GM19372 (cell line): ENCODE measurements around the gene HRAS.
A peak's percentile ranks its signal among the peaks of the same experiment; 100 is the strongest.
"Not testable (repeated sequence)": the region's sequence is repeated elsewhere in the genome, so short reads cannot be mapped to it uniquely, and the experiment has no call there.

ENCODE experiments used
- ATAC-seq: cut with Tn5 transposase; IDR thresholded peaks from one replicate; pipeline ENCODE4 v1.9.1; 2021; ENCODE audit warnings: mild to moderate bottlenecking, low read depth, moderate library complexity; ENCODE audit not compliant: unreplicated experiment

HRAS gene

GRCh38 chr11:534396-535209, 773 bp downstream of the HRAS start:
- no peak for ATAC-seq

DNA sequence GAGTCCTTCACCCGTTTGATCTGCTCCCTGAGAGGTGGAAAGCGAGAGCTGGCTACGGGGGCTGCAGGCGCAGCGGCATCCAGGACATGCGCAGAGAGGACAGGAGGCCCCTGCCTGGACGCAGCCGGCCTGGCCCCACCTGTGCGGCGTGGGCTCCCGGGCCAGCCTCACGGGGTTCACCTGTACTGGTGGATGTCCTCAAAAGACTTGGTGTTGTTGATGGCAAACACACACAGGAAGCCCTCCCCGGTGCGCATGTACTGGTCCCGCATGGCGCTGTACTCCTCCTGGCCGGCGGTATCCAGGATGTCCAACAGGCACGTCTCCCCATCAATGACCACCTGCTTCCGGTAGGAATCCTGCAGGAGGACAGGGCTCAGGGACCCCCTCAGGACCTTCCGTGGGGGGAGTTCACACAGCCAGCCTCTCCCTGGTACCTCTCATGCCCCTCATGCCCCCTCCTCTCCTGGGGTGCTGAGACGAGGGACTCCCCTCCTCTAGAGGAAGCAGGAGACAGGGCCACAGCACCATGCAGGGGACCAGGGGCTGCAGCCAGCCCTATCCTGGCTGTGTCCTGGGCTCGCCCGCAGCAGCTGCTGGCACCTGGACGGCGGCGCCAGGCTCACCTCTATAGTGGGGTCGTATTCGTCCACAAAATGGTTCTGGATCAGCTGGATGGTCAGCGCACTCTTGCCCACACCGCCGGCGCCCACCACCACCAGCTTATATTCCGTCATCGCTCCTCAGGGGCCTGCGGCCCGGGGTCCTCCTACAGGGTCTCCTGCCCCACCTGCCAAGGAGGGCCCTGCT, 1.6 kb downstream of the HRAS start:
- ATAC-seq: no peak

DNA sequence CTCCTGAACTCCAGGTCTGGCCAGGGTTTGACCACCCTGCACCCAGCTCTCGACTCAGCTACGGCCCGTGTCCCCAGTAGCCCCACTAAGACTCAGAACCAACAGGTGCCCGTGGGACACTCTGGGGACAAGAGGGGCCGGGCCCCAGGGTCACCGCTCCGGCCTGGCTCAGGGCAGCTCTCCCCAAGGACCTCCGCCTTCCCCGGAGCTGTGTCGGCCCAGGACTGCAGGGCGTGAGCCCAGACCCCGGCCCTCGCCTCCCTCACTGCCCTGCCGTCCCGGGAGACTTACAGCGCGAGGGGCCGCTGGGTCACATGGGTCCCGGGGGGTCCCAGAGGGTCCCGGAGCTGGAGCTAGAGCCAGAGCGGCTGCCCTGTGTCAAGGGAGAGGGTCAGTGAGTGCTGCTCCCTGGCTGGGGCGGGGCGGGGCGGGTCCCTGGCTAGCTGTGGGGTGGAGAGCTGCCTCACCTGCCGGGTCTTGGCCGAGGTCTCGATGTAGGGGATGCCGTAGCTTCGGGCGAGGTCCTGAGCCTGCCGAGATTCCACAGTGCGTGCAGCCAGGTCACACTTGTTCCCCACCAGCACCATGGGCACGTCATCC, 2.3 kb downstream of the HRAS start:
- ATAC-seq: no peak

- no peak for ATAC-seq
These were observed 2.8 kb downstream of the HRAS start for GRCh38 chr11:532527-532985.

GRCh38 chr11:531919-532526, 3.4 kb downstream of the HRAS start:
- no peak for ATAC-seq

- no peak for ATAC-seq
These were observed 4.2 kb downstream of the HRAS start for GRCh38 chr11:530960-531831.

DNA sequence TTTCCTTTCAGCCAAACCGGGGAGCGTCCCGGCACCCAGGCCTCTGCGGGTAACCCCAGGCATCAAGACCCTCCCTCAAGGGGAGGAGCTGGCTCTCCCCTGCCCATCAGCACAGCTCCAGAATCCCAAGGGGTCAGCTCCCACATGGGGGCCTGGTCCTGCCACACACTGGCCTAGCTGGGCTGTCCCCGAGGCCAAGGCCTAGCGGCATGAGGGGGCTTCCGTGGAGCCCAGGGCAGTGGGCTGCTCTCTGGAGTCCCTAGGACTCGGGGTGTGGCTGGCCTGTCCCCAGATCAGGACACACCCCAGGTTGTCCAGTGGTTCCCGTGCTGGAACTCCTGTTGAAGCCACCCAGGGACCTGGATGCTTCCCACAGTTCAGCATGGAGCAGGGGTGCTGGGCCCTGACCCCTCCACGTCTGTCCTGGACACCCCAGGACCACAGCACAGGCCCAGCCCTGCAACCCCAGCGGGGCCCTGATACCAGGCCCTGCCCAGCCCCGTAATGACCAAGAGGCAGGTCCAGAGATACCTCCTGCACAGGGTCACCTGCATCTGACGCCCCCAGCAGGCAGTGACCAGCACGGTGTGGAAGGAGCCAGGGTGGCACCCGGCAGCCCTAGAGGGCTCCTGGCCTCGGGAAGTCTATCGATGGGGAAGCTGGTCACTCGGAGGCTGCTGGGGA, 5.5 kb downstream of the HRAS start:
- no peak for ATAC-seq

DNA sequence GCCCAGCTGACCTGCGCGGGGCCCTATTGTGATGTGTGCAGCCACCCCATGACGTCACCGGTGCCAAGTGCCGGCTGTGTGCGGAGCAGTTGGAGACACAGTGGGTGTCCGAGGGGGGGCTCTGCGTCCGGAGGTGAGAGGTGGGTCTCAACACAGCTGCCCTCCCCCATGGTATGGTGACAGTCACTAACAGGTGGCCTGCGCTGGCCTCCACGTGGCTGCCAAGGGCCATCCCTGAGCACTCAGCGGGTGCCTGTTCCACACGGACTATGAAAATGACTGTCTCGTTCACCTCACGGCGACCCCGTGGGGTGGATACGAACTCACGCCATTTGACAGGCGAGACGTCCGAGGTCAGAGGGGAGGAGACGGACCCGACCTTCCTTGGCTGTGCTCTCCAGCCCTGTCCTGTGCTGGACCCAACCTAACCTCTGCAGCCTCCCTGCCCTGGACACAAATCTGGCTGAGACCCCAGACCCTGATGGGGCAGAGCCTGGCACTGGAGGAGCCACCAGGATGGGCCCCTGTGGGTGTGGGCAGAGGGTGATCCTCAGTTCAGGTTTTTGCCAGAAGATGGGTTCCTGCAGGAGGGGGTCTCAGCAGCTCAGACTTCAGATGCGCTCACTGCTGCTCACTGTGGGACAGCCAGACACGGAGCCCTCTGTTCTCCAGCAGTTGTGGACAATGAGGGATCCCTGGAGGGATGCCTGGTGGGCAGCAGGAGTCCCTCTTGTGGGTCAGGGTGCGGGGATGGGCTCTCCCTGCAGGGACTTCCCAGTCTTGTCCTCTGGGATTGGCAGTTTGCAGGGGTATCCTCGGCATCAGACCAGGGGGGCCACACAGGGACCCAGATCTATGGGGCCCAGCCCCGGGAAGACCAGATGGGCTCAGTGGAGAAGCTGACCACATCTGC, 6.3 kb downstream of the HRAS start:
- ATAC-seq: no peak

DNA sequence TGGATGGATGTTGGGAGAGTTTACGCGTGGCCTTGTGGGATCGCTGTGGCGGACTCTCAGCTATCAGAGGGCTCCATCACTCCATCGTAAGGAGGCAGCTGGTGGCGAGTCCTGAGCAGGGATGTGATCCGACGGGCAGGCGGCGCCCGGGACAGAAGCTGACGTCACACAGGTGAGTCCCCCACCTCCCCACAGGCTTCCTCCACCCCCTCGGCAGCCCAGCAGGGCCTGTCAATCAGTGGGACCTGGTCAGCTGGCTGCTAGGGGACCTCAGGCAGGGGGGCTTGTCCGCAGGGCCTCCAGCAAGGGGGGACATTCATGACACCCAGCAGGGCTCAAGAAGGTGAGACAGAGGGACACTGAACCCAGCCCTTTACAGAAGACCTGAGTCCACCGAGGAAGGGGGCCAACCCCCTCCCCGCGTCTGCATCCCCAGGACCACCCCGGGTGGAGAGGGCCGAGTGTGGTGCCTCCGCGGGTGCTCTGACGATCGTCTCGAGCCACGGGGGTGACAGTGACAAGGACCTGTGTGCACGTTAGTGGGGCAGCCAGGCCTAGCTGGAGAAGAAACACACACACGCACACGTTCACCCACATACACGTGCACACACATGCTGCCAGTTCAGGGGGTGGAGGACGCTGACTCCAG, 7.1 kb downstream of the HRAS start:
- no peak for ATAC-seq

- no peak for ATAC-seq
These were observed 9.2 kb downstream of the HRAS start for GRCh38 chr11:526192-526591.

DNA sequence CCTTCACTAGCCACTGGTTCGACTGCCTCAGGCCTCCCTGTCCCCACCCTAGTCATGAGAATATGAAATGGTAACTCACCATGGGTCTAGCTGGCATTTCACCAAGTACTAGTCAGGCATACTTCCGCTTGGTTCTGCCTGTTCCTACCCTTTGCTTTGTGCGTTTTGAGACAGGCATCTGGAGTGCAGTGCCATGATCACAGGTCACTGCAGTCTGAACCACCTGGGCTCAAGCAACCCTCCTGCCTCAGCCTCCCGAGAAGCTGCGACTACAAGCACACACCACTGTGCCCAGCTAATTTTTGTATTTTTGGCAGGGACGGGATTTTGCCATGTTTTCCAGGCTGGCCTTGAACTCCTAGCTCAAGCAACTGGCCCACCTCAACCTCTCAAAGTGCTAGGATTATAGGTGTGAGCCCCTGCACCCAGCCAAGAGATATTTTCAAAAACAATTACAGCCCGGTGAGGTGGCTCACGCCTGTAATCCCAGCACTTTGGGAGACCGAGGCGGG, 14.1 kb downstream of the HRAS start:
- no peak for ATAC-seq

DNA sequence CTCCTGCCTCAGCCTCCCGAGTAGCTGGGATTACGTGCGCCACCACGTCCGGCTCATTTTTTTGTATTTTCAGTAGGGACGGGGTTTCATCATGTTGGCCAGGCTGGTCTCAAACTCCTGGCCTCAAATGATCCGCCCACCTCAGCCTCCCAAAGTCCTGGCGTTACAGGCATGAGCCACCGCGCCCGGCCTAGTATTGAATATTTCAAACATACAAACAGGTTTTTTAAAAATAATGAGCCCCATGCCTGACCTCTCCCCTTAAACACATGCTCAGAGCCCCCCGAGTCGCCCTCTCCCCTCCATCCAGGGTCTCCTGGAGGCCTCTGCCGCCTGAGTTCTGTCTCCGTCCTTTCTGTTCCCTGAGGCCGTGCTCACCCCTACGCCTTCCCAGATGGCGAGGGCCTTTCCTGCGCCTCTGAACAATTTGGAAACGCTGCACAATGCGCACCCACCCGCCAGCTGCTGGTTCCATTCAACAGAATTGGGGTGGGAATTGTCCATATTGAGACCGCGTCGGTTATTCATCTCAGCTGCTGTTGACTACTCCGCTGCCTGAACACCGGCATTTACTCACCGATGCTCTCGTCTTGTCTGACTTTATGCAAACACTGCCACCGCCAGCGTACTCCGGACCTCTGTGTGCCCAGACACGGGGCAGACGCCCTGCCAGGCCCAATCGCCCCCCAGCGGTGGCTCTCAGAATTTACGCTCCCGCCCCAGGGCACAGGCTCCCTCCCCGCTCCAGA, 14.8 kb downstream of the HRAS start:
- ATAC-seq: no peak

DNA sequence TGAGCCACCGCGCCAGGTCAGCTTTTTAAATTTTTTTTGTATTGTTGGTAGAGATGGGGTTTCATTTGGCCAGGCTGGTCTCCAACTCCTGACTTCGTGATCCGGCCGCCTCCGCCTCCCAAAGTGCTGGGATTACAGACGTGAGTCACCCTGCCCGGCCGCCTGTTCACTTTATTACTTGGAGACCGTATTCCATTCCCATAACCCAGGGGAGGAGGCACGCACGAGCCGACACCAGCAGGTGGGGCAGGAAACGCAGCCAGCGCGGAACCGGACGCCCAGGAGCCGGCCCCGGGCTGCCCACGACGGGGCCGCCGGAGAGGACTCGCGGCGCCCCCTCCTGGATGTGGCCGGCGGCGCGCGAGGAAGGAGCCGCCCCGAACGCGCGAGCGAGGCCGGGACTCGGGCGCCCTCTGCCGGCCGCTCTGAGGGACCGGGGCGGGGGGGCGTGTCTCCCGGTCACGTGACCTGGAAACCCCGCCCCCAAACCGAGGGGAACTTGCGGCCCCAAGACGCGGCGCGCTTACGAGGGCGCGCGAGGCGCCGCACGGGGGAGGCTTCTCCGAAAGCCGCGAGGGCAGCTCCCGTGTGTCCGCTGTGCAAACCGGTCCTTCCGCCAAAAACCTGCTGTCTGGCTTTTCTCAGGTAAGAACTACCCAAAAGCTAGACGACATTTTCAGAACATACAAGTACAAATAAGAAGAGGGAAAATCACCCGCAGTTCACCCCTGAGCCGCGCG, 16.7 kb downstream of the HRAS start:
- ATAC-seq: peak; percentile 94

- not testable (repeated sequence) for ATAC-seq
These were observed 18.3 kb downstream of the HRAS start for GRCh38 chr11:516918-517685.

GRCh38 chr11:516400-516799, 19.0 kb downstream of the HRAS start:
- ATAC-seq: no peak

- ATAC-seq: no peak
These were observed 20.2 kb downstream of the HRAS start for GRCh38 chr11:515131-515530.
